ACHN (cell line): Measurements from ENCODE around the gene SRXN1.

Experiments
- DNase-seq: peaks from one replicate; pipeline ENCODE4 v3.0.0-alpha.2; 2015
- in situ Hi-C: cut with HindIII; loops from 2 replicates; pipeline ENCODE4 v1.10.0; 2017; ENCODE audit warnings: low sequenced_read_pairs, low pct_ligation_motif_present, low pct_unique_long_range_greater_than_20kb

SRXN1 gene

DNA sequence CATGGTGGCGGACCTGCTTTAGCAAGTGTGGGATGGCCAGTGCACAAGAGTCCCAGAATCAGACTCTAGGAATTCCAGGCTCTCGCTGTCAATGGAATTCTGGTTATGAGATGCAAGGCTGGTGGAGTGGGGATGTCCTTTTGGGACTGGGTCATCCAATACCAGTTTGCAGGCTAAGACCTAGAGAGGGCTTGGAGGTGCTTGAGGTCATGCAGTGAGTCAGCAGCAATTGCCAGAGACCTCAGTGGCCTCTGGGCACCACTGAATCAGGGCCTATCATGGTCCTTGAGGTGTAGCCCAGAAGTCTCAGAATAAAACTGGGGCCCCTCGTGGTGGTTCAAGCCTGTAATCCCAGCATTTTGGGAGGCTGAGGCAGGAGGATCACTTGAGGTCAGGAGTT lies 24.0 kb upstream of the SRXN1 start:
- in situ Hi-C loops, result no loop called here

GRCh38 chr20:676315-676937 lies 23.4 kb upstream of the SRXN1 start:
- in situ Hi-C loops, result no loop called here
- DNase-seq, result no peak

More for the DNA sequence above, 24.0 kb upstream of the SRXN1 start:
- no peak for DNase-seq

- peak; percentile 52 for DNase-seq
- in situ Hi-C loops, result no loop called here
Measured at GRCh38 chr20:675453-676314, 22.7 kb upstream of the SRXN1 start, which contains the start of gene SCRT2. Gene SCRT2, minus strand, starts transcription at chr20:675802. Its CDS starts 201 bp downstream, at chr20:675601.

- DNase-seq, result no peak
- in situ Hi-C loops, result no loop called here
Measured at GRCh38 chr20:675033-675452, 22.0 kb upstream of the SRXN1 start.

DNA sequence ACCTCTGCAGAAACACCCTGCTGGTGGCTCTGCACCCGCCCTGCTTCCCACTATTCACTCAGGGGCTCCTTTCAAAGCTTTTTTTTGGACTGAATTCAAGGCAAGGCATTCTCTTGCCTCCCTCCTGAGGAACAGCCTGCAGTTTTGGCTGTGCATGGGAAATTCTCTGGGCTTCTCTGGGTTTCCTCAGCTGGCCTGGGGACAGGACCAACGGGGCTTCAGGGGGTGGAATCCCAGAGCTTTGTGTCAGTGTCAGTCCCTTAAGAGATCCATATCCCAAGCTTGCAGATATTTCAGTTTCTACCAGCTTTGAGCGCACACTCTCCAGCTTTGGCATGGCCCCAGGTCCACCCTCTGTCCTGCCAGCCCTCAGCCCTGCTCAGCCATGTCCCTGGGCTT lies 20.6 kb upstream of the SRXN1 start:
- in situ Hi-C loops, result no loop called here

DNA sequence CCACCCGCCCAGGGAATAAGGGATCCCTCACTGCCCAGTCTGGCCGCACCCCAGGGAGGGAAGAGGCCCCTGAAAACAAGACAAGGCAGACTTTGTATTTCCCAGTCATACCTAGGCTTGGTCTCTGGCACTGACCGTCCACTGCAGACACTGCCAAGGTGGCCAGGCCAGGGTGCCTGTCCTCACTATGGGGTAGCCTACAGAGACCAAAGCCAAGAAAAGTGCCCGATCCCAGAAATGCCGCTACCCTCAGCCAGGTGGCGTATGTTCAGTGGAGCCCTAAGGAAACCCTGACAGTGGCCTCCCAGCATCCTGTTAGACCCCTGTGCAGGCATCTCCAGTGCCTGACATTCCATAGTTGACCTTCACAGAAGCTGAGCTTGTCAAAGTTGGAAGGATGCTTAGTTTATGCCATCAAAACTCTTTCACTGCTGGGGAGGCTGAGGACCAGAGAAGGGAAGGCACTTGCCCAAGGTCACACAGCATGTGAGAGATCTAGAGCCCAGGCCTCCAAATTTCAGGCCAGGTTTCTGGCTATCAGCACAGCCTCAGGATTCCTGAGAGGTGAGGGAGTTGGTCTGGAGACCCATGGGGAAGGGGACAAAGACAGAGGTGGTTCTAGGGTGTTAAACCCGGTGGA lies 20.1 kb upstream of the SRXN1 start:
- no peak for DNase-seq
- in situ Hi-C loops, result no loop called here

More for the DNA sequence above, 20.6 kb upstream of the SRXN1 start:
- no peak for DNase-seq

GRCh38 chr20:671252-672030 lies 18.4 kb upstream of the SRXN1 start:
- in situ Hi-C loops, result no loop called here
- DNase-seq, result no peak

GRCh38 chr20:669573-669972 lies 16.6 kb upstream of the SRXN1 start:
- DNase-seq, result no peak
- in situ Hi-C loops, result no loop called here

DNA sequence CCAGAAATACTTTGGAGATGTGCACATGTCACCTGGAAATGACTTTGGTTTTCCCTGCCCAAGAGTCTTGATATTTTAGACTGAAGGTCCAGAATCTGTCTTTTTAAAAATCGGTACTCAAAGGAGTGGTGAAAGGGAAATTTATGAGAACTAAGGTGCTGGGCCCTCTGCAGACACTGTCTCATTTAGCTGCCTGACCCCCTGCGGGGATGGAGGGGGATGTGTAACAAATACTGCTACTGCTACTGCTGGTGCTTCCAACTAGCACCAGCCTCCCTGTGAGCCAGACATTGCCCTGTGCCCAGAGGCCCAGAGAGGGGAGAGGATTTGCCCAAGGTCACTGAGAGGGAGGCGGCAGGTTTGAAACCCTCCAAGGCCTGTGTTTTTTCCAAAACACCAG lies 15.6 kb upstream of the SRXN1 start:
- no peak for DNase-seq
- in situ Hi-C loops, result no loop called here

DNA sequence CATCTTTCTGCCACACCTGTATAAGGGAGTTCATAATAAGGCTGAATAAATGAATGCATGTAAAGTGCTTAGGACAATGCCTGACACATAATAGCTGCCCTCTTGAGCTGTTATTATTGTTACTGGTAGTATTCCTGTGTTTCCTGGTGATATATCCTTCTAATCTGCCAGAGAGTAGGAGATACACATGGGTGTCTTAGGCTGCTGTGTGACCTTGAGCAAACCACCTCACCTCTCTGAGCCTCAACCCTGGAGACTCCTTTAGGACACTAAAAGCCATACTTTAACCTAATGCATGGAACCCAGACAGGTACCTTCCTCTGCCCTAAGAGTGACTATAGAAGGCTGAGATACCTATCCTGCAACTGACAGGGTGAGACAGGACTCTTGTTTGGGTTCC lies 15.1 kb upstream of the SRXN1 start:
- in situ Hi-C loops, result no loop called here
- no peak for DNase-seq

DNA sequence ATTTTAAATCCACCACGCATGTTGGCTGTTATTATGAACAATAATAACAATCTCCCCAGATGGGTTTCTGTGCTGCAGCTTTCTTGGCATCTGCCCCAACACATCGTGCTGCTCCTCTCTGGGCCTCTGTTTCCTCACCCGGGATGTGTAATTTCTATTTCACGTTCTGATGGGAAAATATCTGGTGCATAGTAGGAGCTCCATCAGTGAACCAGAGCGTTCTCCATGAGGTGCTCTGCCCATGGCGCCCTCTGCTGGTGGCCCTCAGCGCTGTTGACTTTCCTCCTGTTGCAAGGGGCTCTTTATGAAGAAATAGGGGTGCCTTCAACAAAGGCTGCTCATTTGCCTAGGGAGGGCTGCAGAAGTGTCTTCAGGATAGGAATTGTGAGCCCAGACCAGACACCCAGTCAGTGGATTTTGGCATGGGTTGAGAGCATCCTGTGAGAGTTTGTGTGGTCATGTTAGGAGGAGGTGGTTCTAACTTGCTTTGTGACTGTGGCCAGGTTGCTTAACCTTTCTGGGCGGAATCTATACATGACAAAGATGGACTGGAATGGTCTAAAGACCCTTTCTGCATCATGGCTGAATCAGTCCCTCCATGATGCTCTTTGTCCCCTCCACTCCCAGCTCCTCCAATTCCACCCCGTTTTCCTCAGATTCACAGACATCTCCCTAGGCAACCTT lies 14.5 kb upstream of the SRXN1 start:
- DNase-seq, result peak; percentile 45
- in situ Hi-C loops, result no loop called here

DNA sequence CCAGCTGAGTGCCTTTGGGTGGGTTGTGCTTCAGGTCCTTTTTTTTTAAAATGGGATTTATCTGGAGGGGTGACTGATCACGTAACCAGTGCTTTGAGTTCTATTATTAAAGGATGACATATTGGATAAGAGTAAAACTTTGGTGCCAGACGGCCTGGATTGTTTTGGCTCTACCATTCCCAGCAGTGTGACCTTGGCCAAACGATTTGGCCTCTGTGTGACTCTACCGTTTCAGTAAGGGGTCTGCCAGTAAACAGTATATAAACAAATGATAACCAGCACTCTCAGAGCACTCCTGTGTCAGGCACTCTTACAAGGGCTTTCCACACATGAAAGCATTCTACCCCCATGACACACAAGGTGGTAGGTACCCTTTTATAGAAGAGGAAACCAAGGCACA lies 13.9 kb upstream of the SRXN1 start:
- in situ Hi-C loops, result no loop called here
- DNase-seq, result no peak

GRCh38 chr20:665276-665675 lies 12.3 kb upstream of the SRXN1 start:
- DNase-seq, result no peak

DNA sequence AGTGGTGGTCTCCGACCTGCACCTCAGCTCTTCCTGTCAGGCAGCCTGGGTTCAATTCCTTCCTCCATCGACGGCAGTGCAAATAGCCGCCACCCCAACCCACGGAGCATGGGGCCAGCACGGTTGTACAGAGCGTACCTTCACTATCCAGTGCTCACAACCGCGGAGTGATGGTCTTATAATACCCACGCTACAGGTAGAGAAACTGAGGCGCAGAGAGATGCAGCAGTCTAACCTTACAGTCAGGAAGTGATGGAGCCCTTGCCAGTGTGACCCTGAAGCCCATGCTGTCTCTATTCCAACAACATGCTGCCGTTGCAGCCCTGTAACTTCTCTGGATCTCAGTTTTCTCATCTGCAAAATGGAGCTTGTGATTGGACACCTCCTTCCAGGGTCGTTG lies 11.6 kb upstream of the SRXN1 start:
- in situ Hi-C loops, result no loop called here
- no peak for DNase-seq

More at GRCh38 chr20:665276-665675, 12.3 kb upstream of the SRXN1 start:
- in situ Hi-C loops, result no loop called here

GRCh38 chr20:664151-664550 lies 11.2 kb upstream of the SRXN1 start:
- in situ Hi-C loops, result no loop called here
- no peak for DNase-seq

DNA sequence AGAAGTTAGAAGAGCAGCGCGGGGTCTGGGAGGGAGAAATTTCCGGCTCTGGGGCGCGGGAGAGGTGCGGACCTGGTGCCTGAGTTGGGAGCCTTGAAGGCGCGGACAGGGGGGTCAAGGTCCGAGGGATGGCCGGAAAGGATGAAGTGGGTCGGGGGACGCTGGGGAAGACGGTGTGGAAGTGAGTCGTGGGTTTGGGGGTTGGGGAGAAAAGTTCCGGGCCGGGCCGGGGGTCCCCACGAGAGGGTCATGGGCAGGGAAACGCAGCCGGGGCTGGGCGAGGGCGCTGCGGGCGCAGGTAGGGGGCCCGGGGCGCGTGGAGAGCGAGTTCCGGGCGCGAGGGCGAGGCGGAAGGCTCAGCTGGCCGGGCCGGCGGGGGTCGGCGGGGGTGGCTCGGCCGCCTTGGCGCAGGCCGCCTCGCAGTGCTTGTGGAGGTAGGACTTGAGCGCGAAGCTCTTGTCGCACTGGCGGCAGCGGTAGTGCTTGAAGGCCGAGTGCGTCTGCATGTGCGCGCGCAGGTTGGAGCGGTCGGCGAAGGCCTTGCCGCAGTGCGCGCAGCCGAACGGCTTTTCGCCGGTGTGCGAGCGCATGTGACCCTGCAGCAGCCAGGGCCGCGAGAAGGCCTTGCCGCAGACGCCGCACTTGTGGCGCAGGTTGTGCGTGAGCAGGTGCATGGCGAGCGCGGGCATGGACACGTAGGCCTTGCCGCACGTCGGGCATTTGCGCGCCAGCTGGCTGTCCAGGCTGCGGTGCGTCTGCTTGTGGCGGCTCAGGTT lies 10.5 kb upstream of the SRXN1 start:
- no peak for DNase-seq
- in situ Hi-C loops, result no loop called here

DNA sequence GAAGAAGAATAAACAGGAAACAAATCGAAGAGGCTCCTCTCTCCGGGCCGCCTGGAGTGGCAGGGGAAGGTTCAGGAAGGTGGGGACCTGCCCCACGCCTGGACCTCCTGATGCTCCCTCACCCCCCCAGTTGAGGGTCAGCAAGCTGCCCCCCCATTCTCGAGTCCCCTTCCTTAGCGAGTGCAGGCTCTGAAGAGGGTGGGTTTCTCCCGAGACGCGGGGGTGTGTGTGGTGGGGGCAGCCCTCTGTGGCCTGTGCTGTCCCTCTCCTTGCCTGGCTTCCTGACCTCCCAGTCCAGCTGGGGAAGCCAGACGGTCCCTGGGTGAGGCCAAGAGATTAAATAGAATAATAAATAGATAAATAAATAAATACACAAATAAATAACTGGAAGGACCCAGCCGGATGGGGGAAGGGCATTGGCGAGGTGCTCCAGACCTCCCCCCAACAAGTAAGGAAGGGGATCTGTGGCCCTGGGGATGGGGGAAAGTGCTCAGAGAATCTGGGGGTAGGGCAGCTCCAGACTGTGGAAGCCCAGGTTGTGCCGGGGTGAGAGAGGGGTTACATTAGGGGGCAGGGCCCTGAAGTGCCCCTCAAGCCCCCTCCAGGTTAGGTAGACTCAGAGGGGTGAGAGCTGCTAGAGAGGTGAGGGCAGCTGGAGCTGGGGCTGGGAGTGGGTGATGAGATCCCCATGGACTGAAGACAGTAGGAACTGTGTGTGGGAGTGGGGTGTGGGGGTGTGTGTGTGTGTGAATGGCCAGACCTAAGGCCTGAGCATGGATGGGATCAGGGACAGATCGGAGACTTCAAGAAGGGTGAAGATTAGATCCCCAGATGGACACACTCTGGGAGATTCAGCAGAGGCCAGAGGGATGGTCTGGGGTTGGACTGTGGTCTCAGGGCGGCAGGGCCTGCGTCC lies 9.5 kb upstream of the SRXN1 start:
- in situ Hi-C loops, result no loop called here
- DNase-seq, result no peak
